MM.1S (cell line): Measurements from ENCODE around the gene CRTC2.

Source experiments
- CTCF ChIP-seq: fragments of 300-600 bp; sonication (generic); IDR thresholded peaks from 2 replicates; pipeline ENCODE4 v1.5.1; 2016; ENCODE audit warnings: antibody characterized with exemption, low read length, mixed read lengths
- EZH2 ChIP-seq: fragments of 300-600 bp; sonication (generic); optimal IDR thresholded peaks from 2 replicates; pipeline ENCODE3; 2017; ENCODE audit warnings: low read depth, mild to moderate bottlenecking, antibody characterized with exemption, low read length, mixed read lengths
- EZH2phosphoT487 ChIP-seq: fragments of 300-600 bp; sonication (generic); IDR thresholded peaks from 2 replicates; pipeline ENCODE4 v1.6.1; 2018; ENCODE audit warnings: antibody characterized with exemption, low read length

DNA sequence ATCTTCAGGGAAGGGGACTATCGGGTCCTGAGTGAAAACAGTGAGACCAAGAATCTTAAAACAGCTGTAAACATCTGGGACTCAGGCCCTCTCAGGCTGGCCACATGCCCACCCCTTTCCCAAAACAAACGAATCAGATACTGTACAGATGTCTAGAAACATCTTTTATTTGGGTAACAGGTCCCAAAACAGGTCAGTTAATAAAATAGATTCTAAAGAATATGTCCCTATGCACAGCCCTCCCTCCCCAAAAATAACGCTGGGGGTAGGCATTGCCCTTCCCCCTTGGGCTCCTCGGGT, 499 bp upstream of the CRTC2 start:
- TF ChIP-seq EZH2 (no peak), CTCF (no peak), EZH2phosphoT487 (no peak)
